Activated naive CD4-positive, alpha-beta T cell treated with anti-CD3 and anti-CD28 coated beads, Interleukin-2, amount 50 U/mL, for 24 hours (primary cell): Measurements from ENCODE around the gene MT4.

Source experiments
- H3K27ac Mint-ChIP-seq: one replicate; pipeline ENCODE4 v1.8.0; 2021; ENCODE audit warnings: mild to moderate bottlenecking, mixed read lengths
- H3K27me3 Mint-ChIP-seq: one replicate; pipeline ENCODE4 v1.8.0; 2021; ENCODE audit warnings: mixed read lengths
- H3K36me3 Mint-ChIP-seq: one replicate; pipeline ENCODE4 v1.8.0; 2021; ENCODE audit warnings: mixed read lengths
- H3K4me1 Mint-ChIP-seq: one replicate; pipeline ENCODE4 v1.8.0; 2021; ENCODE audit warnings: mixed read lengths
- H3K4me3 Mint-ChIP-seq: one replicate; pipeline ENCODE4 v1.8.0; 2021; ENCODE audit warnings: mild to moderate bottlenecking, mixed read lengths
- H3K9me3 Mint-ChIP-seq: one replicate; pipeline ENCODE4 v1.8.0; 2021; ENCODE audit warnings: mixed read lengths

Gene MT4

GRCh38 chr16:56564793-56565477 lies at the start of gene MT4:
TSS of gene MT4 (plus strand) at chr16:56565073. CDS start at chr16:56565129, 56 bp downstream.
- H3K27me3 Mint-ChIP-seq, result peaks cover 2% of the 10 kb centered on the region
- H3K36me3 Mint-ChIP-seq, result no peaks in the 10 kb centered on the region
- H3K27ac Mint-ChIP-seq, result peak within 1 kb of the TSS; percentile 72
- no peaks in the 10 kb centered on the region for H3K9me3 Mint-ChIP-seq
- no peaks in the 10 kb centered on the region for H3K4me1 Mint-ChIP-seq
- no peak within 1 kb of the TSS for H3K4me3 Mint-ChIP-seq

GRCh38 chr16:56515665-56516064 lies 49.2 kb upstream of the MT4 start:
- Mint-ChIP-seq H3K4me1 (peaks cover 73% of the 10 kb centered on the region), H3K9me3 (no peaks in the 10 kb centered on the region), H3K27ac (peak overlapping the region; percentile 30), H3K27me3 (no peaks in the 10 kb centered on the region), H3K4me3 (no peak overlapping the region), H3K36me3 (peaks cover 6% of the 10 kb centered on the region)

GRCh38 chr16:56517206-56517605 lies 47.7 kb upstream of the MT4 start:
- Mint-ChIP-seq H3K4me3 (no peak overlapping the region), H3K4me1 (peaks cover 69% of the 10 kb centered on the region), H3K36me3 (peaks cover 2% of the 10 kb centered on the region), H3K27ac (peak overlapping the region; percentile 65), H3K27me3 (no peaks in the 10 kb centered on the region), H3K9me3 (no peaks in the 10 kb centered on the region)

GRCh38 chr16:56518425-56518824 lies 46.4 kb upstream of the MT4 start:
- Mint-ChIP-seq H3K27me3 (no peaks in the 10 kb centered on the region), H3K27ac (peak overlapping the region; percentile 79), H3K4me1 (peaks cover 62% of the 10 kb centered on the region), H3K9me3 (no peaks in the 10 kb centered on the region), H3K36me3 (peaks cover 2% of the 10 kb centered on the region), H3K4me3 (peak overlapping the region; percentile 86)

DNA sequence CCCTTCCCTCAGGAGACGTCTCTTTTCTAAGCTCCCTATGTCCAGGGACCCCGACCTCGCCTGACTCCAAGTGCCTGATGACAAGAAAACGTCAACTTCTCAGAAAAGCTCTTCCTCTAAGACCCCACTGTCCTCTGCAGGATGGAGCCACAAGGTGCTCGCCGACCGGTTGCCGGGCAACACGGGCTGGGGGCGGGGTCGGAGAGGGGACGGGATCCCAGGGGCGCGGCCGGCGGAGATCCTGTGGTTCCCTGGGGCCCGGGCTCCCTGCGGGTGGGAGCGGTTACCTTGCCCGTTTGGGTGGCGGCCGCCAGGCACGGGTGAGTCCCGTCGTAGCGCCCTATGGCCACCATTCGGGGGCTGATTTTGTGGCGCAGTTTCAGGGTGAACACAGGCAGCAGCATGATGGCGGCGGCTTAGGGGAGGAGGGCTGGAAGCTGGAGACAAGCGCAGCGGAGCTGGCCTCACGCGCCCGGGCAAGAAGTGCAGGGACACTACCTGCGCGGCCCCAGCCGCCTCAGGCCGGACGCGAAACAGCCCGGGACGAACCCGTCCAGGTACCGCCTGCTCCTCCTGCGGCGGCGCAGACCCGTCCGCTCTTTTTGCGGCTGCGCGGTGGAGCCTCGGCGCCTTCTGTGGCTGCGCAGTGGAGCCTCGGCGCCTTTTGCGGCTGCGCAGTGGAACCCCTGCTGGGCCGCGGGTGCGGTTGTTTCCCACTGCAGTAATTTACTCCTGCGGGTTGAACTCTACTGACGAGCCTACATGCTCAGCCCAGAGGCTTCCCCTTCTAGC lies 45.2 kb upstream of the MT4 start, which contains the start of gene BBS2:
BBS2 (minus strand) TSS at position 566 of the 792 bp plus-strand sequence; CDS start at position 404, 162 bp downstream.
- Mint-ChIP-seq H3K4me3 (peak within 1 kb of the TSS; percentile 86), H3K27me3 (no peaks in the 10 kb centered on the region), H3K27ac (peak within 1 kb of the TSS; percentile 98), H3K4me1 (peaks cover 51% of the 10 kb centered on the region), H3K36me3 (no peaks in the 10 kb centered on the region), H3K9me3 (no peaks in the 10 kb centered on the region)

DNA sequence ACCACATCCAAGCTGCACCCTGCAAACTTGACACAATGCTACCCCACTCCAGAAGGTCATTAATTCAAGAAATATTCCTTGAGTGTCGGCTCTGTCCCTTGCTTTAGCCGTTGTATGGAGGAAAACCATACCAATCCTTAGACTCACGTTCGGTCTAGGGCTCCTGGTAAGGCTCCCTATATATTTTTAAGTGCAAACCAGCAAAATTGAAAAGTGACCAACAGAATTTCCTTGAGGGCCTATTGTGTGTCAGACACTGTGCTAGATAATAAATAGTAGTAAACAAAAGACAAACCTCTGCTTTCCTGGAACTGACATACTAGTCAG lies 44.7 kb upstream of the MT4 start:
- peak overlapping the region; percentile 86 for H3K4me3 Mint-ChIP-seq
- no peaks in the 10 kb centered on the region for H3K27me3 Mint-ChIP-seq

DNA sequence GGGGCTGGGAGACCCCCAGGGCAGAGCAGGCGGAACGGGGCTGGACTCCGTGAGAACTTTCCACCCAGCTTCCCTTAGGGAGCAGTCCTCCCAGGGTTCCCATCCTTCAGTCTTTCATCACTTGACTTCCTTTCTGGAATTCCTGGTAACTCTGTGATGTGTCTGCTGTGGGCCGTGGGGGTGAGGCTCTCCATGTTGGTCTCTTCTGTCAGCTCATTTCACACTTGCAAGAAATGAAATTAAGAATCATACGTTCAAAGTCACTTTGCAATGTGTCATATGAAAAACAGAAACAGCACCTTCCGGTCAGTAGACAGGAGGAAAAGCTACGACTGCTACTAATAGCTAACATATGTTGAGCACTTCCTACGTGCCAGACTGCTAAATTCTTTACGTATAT lies 39.6 kb upstream of the MT4 start:
- Mint-ChIP-seq H3K4me3 (no peak overlapping the region), H3K4me1 (peaks cover 6% of the 10 kb centered on the region), H3K9me3 (no peaks in the 10 kb centered on the region), H3K27ac (no peak overlapping the region), H3K36me3 (no peaks in the 10 kb centered on the region), H3K27me3 (peaks cover 4% of the 10 kb centered on the region)

More for the DNA sequence above, 44.7 kb upstream of the MT4 start:
- Mint-ChIP-seq H3K36me3 (no peaks in the 10 kb centered on the region), H3K27ac (peak overlapping the region; percentile 98), H3K9me3 (no peaks in the 10 kb centered on the region), H3K4me1 (peaks cover 46% of the 10 kb centered on the region)

GRCh38 chr16:56530872-56531271 lies 34.0 kb upstream of the MT4 start:
- Mint-ChIP-seq H3K27ac (no peak overlapping the region), H3K27me3 (peaks cover 6% of the 10 kb centered on the region), H3K4me1 (no peaks in the 10 kb centered on the region), H3K4me3 (no peak overlapping the region), H3K36me3 (no peaks in the 10 kb centered on the region), H3K9me3 (no peaks in the 10 kb centered on the region)

GRCh38 chr16:56532714-56533113 lies 32.2 kb upstream of the MT4 start:
- Mint-ChIP-seq H3K9me3 (no peaks in the 10 kb centered on the region), H3K4me3 (no peak overlapping the region), H3K36me3 (no peaks in the 10 kb centered on the region), H3K27ac (no peak overlapping the region), H3K27me3 (peaks cover 6% of the 10 kb centered on the region), H3K4me1 (no peaks in the 10 kb centered on the region)

DNA sequence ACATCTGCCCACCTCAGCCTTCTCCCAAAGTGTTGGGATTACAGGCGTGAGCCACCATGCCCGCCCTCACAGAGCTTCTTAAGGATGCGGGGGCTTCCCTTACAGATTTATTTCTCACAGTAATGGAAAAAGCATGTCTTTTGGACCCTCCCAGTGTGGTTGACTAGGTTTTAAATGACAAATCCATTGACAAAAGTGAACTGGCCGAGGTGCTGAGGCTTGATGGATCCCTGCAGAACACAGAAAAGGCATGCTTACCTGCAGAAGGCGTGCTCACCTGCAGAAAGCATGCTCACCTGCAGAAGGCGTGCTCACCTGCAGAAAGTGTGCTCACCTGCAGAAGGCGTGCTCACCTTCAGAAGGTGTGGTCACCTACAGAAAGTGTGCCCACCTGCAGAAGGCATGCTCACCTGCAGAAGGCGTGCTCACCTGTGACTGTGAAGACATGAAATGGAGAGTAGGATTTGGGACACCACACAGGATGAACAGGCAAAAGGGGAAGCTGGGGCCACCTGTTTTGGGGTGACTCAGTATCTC lies 30.0 kb upstream of the MT4 start:
- no peak overlapping the region for H3K4me3 Mint-ChIP-seq
- H3K27ac Mint-ChIP-seq, result no peak overlapping the region
- H3K9me3 Mint-ChIP-seq, result no peaks in the 10 kb centered on the region
- no peaks in the 10 kb centered on the region for H3K4me1 Mint-ChIP-seq
- peaks cover 2% of the 10 kb centered on the region for H3K27me3 Mint-ChIP-seq
- H3K36me3 Mint-ChIP-seq, result no peaks in the 10 kb centered on the region

GRCh38 chr16:56538331-56538730 lies 26.5 kb upstream of the MT4 start:
- no peaks in the 10 kb centered on the region for H3K9me3 Mint-ChIP-seq
- H3K4me1 Mint-ChIP-seq, result no peaks in the 10 kb centered on the region
- no peaks in the 10 kb centered on the region for H3K36me3 Mint-ChIP-seq
- H3K27me3 Mint-ChIP-seq, result peaks cover 2% of the 10 kb centered on the region
- peak overlapping the region; percentile 18 for H3K27ac Mint-ChIP-seq
- H3K4me3 Mint-ChIP-seq, result no peak overlapping the region

DNA sequence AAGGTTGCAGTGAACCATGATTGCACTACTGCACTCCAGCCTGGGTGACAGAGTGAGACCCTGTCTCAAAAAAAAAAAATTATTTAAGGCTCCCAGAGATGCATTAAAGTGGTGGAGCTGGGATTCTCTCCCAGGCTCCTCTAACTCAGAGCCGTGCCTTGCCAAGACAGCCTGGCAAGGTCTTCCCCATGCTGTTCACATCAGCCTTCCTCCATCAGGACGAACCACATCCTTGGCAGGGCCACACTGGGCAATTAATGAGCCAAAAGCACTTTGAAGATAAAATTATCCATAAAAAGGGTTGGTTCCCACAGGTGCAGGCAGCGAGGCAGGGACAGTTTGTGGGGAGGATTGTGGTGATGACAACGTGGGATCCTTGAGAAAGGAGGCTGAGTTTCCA lies 25.2 kb upstream of the MT4 start:
- Mint-ChIP-seq H3K9me3 (no peaks in the 10 kb centered on the region), H3K4me1 (no peaks in the 10 kb centered on the region), H3K27ac (no peak overlapping the region), H3K27me3 (peaks cover 2% of the 10 kb centered on the region), H3K36me3 (no peaks in the 10 kb centered on the region), H3K4me3 (no peak overlapping the region)

GRCh38 chr16:56542039-56542438 lies 22.8 kb upstream of the MT4 start:
- Mint-ChIP-seq H3K4me3 (no peak overlapping the region), H3K9me3 (no peaks in the 10 kb centered on the region), H3K4me1 (peaks cover 3% of the 10 kb centered on the region), H3K36me3 (no peaks in the 10 kb centered on the region), H3K27me3 (no peaks in the 10 kb centered on the region), H3K27ac (no peak overlapping the region)

GRCh38 chr16:56547120-56547948 lies 17.5 kb upstream of the MT4 start:
- Mint-ChIP-seq H3K9me3 (no peaks in the 10 kb centered on the region), H3K4me3 (no peak overlapping the region), H3K36me3 (no peaks in the 10 kb centered on the region), H3K27ac (no peak overlapping the region), H3K27me3 (no peaks in the 10 kb centered on the region), H3K4me1 (peaks cover 24% of the 10 kb centered on the region)

DNA sequence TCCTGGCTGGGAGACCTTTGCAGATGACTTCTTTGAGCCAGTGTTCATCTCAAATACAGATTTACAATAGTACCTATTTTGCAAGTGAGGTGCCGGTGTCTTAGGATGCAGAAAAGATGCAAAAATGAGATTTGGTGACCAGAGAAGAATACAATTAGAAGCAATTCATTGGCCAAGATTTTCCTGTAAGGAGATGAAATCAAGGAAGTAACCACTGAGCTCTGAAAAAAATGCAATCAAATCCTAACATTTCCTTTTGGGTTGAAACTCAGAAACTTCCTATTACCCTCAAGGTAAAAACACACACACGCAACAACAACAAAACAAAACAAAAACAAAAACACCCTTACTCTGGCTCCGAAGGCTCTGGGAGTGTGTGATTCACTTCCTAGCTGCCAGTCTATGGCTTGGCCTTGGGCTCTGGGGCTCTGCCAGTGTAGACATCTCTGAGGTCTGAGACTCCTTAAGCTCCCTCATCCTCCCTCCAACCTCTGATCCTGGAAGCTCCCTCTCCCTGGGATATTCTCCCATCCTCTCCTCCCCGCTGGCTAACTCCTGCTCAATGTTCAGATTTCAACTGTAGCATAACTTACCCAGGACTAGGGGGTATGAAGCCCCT lies 16.8 kb upstream of the MT4 start:
- no peak overlapping the region for H3K4me3 Mint-ChIP-seq
- H3K9me3 Mint-ChIP-seq, result no peaks in the 10 kb centered on the region
- H3K27me3 Mint-ChIP-seq, result no peaks in the 10 kb centered on the region
- peaks cover 24% of the 10 kb centered on the region for H3K4me1 Mint-ChIP-seq
- H3K27ac Mint-ChIP-seq, result no peak overlapping the region
- no peaks in the 10 kb centered on the region for H3K36me3 Mint-ChIP-seq
